Left colon (tissue), 2 donors: ENCODE results near the gene KIRREL1. TPM values are rescaled to one million over a fixed set of nuclear protein-coding genes. Genes with fewer than 3 reads are reported as not detected.

ENCODE experiments used
- ATAC-seq: fragments of 200-7000 bp; cut with Tn5 transposase; one replicate; pipeline ENCODE4 v1.9.1; 2020; ENCODE audit warnings: mild to moderate bottlenecking, moderate library complexity
- DNase-seq, 2 donors: peaks; one replicate each; pipeline ENCODE4 v3.0.0-alpha.2; 2020
- intact Hi-C, 2 donors: fragments of 100-400 bp; cut with DNase I in 1 of 2; cut with micrococcal nuclease in 1 of 2; formaldehyde crosslinking; loops; one replicate each; pipeline versions ENCODE4 v1.11.2 to v1.14.0; 2022; cut with DNase I, micrococcal nuclease
- total RNA-seq, 2 donors: library from RNA; stranded (reverse); fragmentation: NEBNext Ultra II Directional; extraction: Animal tissue kit (Norgen Biotek cat#: 25700); gene quantifications; one replicate each; pipeline ENCODE4 v1.2.1, GENCODE V29; 2021
- donor health status: DM: no; HTN: no; CAD: no.
- donor health status: DM: yes; HTN: yes; CAD: no.

The KIRREL1 gene
- total RNA-seq, 2 donors from 2014 or later: 5.6 to 9.2 TPM

DNA sequence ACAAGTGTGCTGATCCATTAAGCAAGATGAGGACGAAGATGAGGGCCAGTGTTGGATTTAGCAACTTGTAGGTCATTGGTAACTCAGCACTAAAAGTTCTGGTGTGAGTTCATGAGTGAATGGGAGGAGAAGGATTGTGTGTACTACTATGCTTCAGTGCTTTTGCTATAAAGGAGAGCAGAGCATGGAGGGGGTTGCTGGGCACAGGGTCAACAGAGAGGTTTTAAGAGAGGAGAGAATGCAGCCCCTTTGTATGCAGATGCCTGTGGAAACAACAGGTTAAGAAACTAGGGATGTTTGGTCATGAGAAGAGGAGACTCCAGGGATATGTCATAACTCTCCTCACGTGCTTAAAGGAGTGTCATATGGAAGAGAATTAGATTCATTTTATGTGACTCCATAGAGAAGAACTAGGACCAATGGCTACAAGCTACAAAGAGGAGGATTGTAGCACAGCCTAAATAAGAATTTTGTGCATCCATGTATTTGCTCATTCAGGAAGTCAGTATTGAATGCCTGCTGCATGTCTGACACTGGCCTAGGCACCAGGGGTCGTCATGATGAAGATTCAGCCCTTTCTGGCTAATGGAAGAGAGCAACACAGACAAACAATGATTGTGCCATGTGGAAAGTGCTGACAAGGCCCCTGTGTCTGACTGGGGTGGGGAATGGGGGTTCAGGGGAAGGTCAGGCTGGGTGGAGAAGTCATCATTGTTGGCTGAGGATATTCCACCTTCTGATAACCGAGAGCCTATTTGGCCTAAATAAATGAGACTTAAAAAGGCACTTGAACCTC lies 53.5 kb downstream of the KIRREL1 start:
- intact Hi-C loops: no loop called here
- ATAC-seq (no peak), DNase-seq (no peak)

- DNase-seq (no peak), ATAC-seq (no peak)
- intact Hi-C loops: no loop called here
Measured at GRCh38 chr1:158048371-158049067, 55.1 kb downstream of the KIRREL1 start.

DNA sequence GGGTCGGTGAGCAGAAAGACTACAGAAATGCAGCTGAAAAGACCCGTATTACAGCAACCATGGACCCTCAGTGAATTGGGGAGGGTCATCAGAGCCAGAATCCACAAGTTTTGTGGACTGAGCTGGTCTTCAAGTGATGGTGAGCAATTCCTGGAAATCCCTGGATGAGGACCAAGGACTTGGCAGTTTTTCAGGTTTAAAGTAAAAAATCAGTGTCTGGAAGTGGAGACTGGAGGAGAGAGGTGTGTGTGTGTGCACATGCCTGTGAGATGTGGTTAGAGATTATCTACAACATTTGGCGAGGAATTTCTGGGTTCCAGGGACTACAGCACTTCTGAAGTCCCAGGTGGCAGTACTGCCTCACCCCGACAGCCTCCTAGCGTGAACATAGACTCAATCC lies 56.4 kb downstream of the KIRREL1 start:
- intact Hi-C loops: no loop called here
- ATAC-seq: no peak

DNA sequence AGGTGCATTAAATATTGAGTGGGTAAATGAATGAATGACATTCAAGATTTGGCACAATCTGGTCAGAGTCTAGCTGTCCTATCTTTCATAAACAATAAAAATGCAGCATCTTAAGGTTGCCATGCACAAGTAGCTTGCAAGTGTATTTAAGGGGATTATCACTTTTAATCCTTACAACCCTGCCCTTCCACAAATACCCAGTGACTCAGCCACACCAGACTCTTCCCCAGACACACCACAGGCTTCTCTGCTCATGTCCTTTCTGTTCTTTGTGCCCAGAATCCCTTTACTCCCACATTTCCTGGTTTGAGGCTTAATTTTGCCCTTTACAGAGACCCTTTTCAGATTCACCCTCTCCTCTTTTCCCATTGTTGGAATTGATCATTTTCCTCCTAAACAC lies 59.8 kb downstream of the KIRREL1 start:
- DNase-seq (no peak), ATAC-seq (no peak)
- intact Hi-C loops: no loop called here

More for the DNA sequence above, 56.4 kb downstream of the KIRREL1 start:
- DNase-seq: no peak

DNA sequence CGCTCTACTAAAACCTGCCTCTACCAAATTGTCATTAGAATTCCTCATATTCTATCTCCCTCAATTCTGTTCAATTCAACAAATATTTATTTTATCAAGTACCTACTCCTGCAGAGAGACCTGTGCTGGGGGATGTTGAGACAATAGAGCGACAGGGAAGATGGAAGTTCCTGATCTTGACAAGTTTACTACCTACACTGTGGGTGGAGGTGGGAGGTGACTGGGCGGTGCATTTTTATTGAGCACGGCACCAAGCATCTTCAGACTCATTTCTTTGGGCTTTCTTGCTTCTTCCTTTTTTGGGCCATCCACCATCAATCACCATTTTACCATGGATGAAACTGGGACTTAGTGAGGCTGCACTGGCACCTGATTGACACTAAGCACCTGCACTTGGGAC lies 61.3 kb downstream of the KIRREL1 start:
- ATAC-seq: no peak
- DNase-seq: no peak
- intact Hi-C loops: no loop called here

DNA sequence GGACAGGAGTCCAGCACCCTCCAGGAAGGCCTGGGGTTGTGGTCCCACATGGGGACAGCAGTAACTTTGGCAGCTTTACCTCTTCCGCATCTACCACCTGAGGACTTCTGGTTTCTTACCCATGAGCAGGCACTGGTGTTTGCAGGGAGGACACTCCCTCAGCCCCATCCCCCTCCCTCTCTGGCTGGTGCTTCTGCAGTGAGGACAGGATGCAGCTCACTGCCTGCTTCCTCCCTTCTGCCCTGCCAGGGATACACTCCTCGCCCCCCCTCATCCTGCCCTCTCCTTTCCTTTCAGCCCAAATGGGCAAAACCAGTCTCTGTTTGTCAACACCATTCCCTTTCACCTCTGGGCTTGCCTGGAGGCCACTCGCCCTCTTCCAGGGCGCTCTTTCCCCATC lies 62.4 kb downstream of the KIRREL1 start:
- intact Hi-C loops: no loop called here
- ATAC-seq: no peak
- no peak for DNase-seq

DNA sequence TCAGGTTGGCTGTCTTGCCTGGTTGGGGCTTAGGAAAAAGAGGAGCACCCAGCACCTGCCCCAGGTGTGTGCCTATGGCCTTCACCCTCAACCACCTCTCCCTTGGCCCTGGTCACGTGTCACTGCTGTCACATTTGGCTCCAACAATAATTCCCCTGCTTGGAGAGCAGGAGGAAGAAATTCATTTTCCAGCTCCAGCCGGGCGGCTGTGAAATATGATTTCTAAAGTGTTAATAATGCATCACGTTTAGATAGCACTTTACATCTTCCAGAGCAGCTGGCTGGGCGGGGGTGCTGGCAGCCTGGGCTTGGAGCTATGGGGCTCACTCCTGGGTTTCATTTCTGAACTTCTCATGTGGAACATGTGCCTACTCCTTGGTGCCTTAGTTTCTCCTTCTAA lies 63.1 kb downstream of the KIRREL1 start:
- no peak for ATAC-seq
- no peak for DNase-seq
- intact Hi-C loops: no loop called here

DNA sequence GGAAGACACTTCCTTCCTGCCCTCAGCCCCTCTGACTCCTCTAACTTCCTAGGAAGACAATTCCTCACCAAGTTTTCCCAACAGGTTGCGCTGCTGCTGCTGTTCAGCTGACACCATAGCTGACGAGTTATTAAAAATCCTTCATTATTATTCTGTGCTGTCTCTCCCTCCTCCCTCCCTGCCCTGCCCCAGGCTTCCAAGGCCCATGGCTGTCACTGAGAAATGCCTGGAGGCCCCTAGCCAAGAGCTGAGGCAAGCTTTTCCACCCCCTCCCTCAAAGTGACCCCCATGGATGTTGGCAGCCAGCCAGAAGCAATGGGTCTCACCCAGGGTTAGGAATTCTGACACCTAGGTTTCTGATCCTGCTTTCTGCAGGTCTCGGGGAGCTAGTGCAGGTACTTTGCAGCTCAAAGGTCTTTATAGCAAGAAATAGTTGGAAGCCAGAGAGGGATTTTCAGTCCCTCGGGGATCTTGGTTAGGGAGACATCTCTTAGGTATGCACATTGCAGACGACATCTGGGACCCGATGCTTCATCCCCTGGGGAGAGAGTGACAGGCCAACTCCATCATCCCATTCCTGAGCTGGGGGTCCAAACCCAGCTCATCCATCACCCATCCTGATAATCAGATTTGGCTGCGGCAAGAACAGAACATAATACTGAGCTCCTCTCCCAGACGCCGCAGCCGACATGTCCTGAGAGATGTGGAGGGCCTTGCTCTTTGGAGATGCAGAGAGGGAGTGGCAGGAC lies 65.0 kb downstream of the KIRREL1 start:
- intact Hi-C loops: no loop called here
- no peak for DNase-seq
- ATAC-seq: no peak

DNA sequence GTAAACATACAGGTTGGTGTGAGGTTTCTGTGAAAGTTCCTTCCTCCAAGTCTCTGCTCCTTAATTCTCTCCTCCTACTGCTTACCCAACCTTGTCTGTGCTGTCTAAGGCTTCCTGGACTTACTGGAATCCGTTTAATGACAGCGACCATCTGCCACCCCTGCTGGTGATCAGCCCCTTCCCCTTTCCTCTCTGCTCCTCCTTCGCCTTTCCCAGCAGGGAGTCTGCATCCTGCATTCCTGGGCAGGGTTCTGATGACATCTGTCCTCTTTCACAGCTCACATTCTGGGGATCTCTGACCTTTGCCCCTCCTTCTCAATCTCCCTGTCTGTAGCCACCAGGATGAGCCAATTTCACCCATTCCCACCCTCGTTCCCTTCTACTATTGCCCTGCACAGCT lies 66.5 kb downstream of the KIRREL1 start:
- intact Hi-C loops: no loop called here
- DNase-seq: no peak
- no peak for ATAC-seq

DNA sequence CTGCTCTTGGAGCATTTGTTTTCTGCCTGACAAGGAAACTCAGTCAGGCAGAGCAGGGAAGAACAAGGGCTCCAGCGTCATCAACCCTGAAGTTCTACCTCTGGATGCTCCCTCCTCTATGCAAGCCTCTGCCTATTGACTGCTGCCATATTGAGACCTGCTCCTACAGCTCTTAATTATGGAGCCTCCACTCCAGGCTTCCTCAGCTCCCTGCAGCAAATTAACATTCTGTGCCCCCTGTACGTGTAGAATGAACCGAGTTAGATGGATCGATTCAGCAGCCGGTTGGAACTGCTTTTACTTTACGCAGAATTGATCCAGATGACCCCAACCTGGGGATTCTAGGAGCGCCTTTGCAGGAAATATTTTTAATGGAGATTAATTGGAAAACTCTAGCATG lies 68.7 kb downstream of the KIRREL1 start:
- ATAC-seq: no peak
- no peak for DNase-seq
- intact Hi-C loops: no loop called here

DNA sequence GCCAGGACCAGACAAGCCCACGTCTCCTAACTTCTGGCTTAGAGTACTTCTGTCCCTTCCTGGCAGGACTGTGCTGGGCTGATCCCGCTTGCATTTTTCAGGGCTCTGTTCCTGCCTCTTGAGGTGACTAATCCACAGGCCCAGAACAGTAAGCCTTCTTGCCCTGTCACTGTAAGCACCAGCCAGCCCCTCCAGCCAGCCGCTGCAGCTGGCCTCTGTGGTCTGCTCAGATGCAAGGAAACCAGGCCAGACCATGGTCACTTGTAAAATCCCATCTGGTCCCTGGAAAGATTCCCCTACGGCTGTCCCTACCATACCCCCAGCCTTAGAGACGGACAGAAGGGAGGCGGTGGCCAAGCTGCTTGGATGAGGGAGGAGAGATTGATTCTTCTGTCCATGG lies 74.2 kb downstream of the KIRREL1 start:
- intact Hi-C loops: no loop called here
- ATAC-seq: no peak
- no peak for DNase-seq

DNA sequence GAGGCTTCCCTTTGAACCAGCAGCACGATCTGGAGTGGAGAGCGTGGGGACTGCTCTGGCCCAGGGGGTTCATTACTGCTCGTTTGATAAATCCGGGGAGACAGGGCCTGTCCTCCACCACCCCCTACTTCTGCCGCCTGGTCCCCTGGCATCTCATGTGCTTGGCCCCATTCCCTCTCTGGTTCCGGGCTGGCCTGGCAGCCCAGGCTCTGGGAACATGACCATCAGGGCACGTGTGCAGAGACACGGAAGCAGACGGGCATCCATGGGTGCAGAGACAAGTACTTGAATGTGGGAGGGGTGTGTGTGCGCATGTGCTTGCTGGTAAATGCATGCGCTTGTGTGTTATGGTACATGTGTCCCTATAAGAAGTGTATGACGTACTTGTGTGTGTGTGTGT lies 75.5 kb downstream of the KIRREL1 start:
- DNase-seq (no peak), ATAC-seq (no peak)
- intact Hi-C loops: no loop called here

GRCh38 chr1:158071138-158071537 lies 77.7 kb downstream of the KIRREL1 start:
- DNase-seq: no peak
- no peak for ATAC-seq
- intact Hi-C loops: no loop called here

- no peak for DNase-seq
- intact Hi-C loops: no loop called here
- ATAC-seq: no peak
Measured at GRCh38 chr1:158075078-158075477, 81.6 kb downstream of the KIRREL1 start.

DNA sequence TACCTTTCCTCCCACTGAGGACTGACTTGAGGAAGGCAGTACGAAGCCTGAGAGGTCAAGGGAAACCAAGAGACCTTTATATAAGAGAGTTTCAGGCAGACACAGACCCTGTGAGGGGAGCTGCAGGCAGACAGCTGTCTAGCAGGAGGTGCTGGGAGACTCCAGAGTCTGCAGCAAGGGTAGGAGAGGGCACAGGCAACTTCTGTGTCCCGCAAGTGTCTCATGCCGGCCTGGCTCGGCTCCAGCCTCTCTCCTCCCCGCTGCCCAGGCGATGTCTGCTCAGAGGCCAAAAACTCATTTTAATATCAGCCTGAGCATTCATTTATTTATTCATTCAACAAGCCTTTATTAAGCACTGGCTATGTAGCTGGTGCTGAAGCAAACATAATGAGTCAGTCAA lies 83.0 kb downstream of the KIRREL1 start:
- intact Hi-C loops: no loop called here
- ATAC-seq (no peak), DNase-seq (no peak)

- intact Hi-C loops: no loop called here
- no peak for ATAC-seq
- DNase-seq: no peak
Measured at GRCh38 chr1:158077411-158078256, 84.2 kb downstream of the KIRREL1 start.

GRCh38 chr1:158078569-158079080 lies 85.2 kb downstream of the KIRREL1 start:
- DNase-seq (no peak), ATAC-seq (no peak)
- intact Hi-C loops: no loop called here

GRCh38 chr1:158080066-158080465 lies 86.6 kb downstream of the KIRREL1 start:
- intact Hi-C loops: loop anchor here in 1 of 2 donors (10.0 kb wide), 1 partner anchor 85 kb away; the partner anchor contains the start of gene KIRREL1
- no peak for ATAC-seq
- no peak for DNase-seq

- DNase-seq (no peak), ATAC-seq (no peak)
- intact Hi-C loops: loop anchor here in 1 of 2 donors (10.0 kb wide), 1 partner anchor 90 kb away; the partner anchor contains the start of gene KIRREL1
Measured at GRCh38 chr1:158084336-158084735, 90.9 kb downstream of the KIRREL1 start.
